LHCN-M2 (cell line): Measurements from ENCODE around the gene OR2G2. TPM values are rescaled to one million over a fixed set of nuclear protein-coding genes. Genes with fewer than 3 reads are reported as not detected.

Experiments used
- total RNA-seq: library from RNA; depleted of rRNA; stranded (reverse); fragments of >200 nt; gene quantifications from 2 replicates; pipeline ENCODE4 v1.2.3, GENCODE V29; 2014; rRNA removed

The OR2G2 gene
- total RNA-seq, 1 experiment from 2014 or later, result not detected

Other genes with a start within 250 kb of the OR2G2 start
- gene NLRP3, start 172.2 kb upstream of the OR2G2 start, total RNA-seq, result 0.57 and 0.58 TPM in 2 replicates
- gene OR2B11, start 130.3 kb upstream of the OR2G2 start, total RNA-seq, result not detected in 2 replicates
- gene OR2C3, start 51.9 kb upstream of the OR2G2 start, total RNA-seq, result not detected in 2 replicates
- not detected in 2 replicates for gene GCSAML, start 39.2 kb upstream of the OR2G2 start, total RNA-seq
- not detected in 2 replicates for gene OR2G3, start 17.2 kb downstream of the OR2G2 start, total RNA-seq
- gene OR13G1, start 91.4 kb downstream of the OR2G2 start, total RNA-seq, result not detected in 2 replicates
- gene OR6F1, start 128.3 kb downstream of the OR2G2 start, total RNA-seq, result not detected in 2 replicates
- gene OR14K1, start 150.3 kb downstream of the OR2G2 start, total RNA-seq, result not detected in 2 replicates
- not detected in 2 replicates for gene OR14A2, start 159.8 kb downstream of the OR2G2 start, total RNA-seq
- gene OR1C1, start 172.2 kb downstream of the OR2G2 start, total RNA-seq, result not detected in 2 replicates
- not detected in 2 replicates for gene OR14A16, start 235.8 kb downstream of the OR2G2 start, total RNA-seq